ENCODE measurements around the gene HEATR5A.
"Not testable (repeated sequence)": the region's sequence is repeated elsewhere in the genome, so short reads cannot be mapped to it uniquely, and the experiment has no call there.

HEATR5A gene

DNA sequence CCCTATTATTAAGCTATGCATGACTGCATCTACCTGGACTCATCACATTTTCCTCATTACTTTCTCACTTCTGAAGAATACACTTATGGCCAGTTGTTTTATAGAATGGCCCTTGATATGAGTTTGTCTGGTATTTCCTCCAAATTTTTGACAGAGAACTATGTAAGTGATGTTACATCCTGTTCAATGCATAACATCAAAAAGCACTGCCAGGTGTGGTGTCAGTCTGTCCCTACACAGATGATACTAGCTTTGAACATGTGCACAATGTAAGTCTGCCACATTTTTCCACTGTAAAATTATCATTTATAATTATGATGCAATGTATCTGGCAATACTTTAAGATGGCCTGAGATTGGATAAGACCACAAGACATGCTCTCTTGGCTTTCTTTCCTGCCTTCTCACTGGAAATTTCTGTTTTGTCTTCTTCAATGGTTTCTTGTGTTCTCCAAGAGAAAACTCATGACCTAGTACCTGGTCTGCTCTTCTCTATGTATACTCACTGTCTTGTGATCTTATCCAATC lies 28.3 kb downstream of the HEATR5A start:
- DNase-seq (ENCODE audit: insufficient read length, low spot score): no peak
- no peak for FAIRE-seq

DNA sequence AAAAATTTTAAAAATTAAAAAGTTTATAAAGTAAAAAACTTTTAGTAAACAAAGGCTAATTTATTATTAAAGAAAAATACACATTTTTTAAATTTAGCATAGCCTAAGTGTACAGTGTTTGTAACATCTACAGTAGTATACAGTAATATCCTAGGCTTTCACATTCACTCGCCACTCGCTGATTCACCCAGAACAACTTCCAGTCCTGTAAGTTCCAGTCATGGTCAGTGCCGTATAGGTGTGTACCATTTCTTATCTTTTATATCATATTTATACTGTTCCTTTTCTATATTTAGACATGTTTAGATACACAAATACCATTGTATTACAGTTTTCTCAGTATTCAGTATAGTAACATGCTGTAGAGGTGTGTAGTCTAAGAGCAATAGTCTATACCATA lies 28.9 kb downstream of the HEATR5A start:
- FAIRE-seq (no peak), DNase-seq (ENCODE audit: insufficient read length, low spot score) (no peak)

DNA sequence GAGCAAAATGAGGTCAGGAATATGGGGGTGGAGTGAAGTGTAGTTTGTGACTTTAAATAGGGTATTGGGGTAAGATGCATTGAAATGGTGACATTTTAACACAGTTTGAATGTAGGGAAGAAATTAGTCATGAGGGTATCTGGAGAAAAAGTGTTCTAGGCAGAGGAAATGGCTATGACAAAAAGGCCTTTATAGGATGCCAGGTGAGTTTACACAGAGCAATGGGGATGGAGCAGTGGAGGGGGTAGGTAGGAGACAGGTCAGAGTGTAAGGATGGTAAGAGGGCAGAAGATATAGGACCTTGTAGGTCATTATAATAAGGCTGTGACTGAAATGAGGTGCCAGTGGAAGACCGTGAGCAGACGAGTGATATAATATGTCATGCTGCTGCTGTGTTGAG lies 30.4 kb downstream of the HEATR5A start:
- no peak for FAIRE-seq

DNA sequence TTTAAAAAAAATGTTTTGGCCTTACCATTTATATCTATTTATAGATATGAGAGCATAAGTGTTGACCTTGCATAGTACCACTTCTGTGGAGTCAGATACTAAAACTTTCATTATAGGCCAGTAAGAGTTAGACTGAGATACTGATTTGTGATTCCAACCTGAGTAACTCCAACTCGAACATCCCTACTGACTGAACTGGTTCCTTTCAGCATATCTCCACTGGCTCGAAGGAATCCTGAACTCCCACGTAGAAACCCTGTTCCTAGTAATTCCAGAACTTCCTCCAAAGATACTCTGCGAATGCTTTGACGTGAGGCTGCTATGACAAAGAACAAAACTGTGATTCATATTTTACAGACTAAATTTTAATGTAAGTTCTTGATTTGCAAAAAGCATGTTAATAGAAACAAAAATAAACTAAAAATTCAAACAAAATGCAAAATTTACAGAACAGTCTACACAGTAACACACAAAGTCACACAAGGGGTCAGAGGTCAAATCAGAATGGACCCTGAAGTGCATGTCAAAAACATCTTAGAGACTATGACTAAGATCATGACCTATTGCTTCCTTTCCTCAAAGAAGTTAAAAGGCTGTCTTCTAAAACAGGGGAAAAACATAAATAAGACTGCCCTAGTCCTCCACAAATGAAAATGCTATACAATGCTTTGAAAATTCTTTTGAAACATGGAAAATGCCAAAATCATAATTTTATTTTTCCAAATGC lies 31.5 kb downstream of the HEATR5A start:
- peak; percentile 35 for FAIRE-seq
- DNase-seq (ENCODE audit: insufficient read length, low spot score): no peak

More for the DNA sequence above, 30.4 kb downstream of the HEATR5A start:
- no peak for DNase-seq (ENCODE audit: insufficient read length, low spot score)

DNA sequence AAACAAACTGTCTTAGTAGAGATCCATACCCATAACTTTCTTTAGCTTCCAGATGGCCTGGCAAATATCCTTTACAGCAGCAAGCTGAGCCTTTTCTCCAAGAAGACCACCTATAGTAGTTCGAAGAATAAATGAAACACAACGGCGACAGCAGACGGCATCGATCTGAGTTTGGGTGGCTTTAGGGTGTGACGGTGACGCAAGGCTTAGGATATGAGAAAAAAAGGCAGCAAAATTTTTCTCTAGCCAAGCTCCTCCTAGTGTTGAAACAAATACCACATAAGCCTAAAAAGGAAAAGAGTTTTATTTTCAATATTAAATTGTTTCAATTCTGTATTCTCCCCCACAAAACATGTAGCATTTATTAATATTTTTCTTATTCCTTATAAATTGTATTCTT lies 33.3 kb downstream of the HEATR5A start:
- DNase-seq (ENCODE audit: insufficient read length, low spot score): no peak
- FAIRE-seq: no peak

DNA sequence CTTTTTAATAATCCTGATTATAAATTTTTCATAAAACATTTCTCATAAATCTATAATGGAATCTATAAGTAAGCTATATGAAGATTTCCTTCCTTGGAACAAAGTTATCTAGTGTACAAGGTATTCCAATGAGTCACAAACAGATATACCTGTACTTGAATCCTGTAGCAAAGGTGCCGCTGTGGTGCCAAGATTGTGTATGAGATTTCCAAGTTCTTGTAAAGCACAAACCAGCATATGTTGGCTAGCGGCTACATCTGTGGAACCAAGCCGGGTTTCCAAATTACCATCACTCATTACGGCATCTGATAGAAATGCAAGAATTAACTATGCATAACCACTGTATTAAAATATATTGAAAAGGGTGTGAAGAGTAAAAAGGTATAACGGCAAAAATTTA lies 34.1 kb downstream of the HEATR5A start:
- FAIRE-seq (no peak), DNase-seq (ENCODE audit: insufficient read length, low spot score) (no peak)

DNA sequence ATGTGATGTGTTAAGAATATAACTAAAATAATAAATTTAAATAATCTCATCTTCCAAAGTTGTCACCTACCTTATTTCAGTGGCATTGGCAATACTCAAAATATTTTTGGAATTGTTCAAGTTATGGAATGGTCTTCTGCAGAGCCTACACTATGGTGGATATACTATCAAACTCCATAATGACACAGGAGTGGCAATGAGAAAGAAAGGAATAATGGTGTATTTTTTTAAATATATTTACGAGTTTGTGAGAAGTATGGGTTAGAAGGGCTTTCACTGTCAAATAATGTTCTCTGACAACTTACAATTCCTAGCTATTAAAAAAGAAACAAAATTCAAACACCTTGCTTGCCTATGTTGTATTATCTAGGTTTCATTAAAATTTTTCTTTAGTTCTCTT lies 38.1 kb downstream of the HEATR5A start:
- DNase-seq (ENCODE audit: insufficient read length, low spot score): no peak
- FAIRE-seq: no peak

DNA sequence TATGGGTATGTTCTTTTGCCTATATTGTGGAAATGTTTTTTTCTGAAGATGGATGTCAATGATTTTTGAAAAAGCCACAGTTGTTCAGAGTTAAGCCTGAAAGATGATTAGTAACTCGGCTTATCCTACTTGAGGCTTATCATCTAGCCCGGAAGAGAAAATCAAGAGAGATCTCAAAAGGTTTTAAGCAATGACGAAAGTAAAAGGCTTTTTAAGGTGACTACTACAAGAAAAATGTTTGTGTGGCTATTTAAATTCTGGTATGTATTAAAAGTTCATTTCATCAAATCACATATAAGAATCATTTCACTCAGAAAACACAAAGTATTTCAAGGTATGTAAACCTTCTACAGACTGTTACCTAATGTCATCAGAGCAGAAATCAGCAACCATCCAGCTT lies 40.2 kb downstream of the HEATR5A start:
- FAIRE-seq (no peak), DNase-seq (ENCODE audit: insufficient read length, low spot score) (no peak)

DNA sequence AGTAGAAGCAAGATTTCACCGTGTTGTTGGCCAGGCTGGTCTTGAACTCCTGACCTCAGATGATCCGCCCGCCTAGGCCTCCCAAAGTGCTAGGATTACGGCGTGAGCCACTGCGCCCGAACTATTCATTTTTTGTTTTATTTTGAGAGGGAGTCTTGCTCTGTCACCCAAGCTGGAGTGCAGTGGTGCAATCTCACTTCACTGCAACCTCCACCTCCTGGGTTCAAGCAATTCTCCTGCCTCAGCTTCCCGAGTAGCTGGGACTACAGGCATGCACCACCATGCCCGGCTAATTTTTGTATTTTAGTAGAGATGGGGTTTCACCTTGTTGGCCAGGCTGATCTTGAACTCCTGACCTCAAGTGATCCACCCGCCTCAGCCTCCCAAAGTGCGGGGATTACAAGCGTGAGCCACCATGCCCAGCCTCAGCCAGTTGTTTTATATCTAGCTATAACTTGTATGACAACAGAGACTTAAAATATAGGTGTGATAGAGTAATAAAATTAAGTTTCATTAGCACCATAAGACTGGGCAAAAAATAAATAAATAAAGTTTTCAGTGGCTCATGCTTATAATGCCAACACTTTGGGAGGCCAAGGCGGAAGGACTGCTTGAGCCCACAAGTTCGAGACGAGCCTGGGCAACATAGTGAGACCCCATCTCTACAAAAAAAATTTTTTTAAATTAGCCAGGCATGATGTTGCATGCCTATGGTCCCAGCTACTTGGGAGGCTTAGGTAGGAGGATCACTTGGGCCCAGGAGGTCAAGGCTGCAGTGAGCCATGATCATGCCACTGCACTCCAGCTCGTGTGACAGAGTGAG lies 41.0 kb downstream of the HEATR5A start:
- not testable (repeated sequence) for DNase-seq (ENCODE audit: insufficient read length, low spot score); FAIRE-seq

DNA sequence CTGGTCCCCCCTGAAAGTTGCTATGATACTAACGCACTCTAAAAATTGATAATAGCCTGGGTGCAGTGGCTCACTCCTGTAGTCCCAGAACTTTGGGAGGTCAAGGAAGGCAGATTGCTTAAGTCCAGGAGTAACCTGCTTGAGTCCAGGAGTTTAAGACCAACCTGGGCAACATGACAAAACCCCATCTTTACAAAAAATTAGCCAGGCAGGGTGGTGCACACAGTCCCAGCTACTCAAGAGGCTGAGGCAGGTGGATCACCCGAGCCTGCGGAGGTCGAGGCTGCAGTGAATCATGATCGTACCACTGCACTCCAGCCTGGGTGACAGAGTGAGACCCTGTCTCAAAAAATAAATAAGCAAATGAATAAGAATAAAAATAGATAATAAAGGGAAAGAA lies 42.9 kb downstream of the HEATR5A start:
- no peak for FAIRE-seq
- no peak for DNase-seq (ENCODE audit: insufficient read length, low spot score)

DNA sequence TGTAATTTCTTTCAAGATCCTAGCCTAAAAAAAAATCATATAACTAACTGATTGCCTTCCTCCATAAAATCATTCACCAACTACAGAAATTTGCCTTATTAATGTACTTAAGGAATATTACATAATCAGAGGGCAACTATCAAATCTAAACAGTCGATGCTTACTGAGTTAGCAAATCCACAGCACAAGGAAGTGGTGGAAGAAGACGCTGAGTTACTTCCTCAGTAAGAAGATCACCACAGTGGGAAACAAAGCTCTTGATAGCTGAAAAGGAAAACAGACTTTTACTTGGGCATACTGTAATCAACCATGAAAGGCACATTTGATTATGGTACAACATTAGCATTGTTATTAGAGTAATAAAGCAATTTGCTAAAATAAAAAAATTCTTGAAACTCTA lies 48.7 kb downstream of the HEATR5A start:
- DNase-seq (ENCODE audit: insufficient read length, low spot score): no peak
- FAIRE-seq: no peak

DNA sequence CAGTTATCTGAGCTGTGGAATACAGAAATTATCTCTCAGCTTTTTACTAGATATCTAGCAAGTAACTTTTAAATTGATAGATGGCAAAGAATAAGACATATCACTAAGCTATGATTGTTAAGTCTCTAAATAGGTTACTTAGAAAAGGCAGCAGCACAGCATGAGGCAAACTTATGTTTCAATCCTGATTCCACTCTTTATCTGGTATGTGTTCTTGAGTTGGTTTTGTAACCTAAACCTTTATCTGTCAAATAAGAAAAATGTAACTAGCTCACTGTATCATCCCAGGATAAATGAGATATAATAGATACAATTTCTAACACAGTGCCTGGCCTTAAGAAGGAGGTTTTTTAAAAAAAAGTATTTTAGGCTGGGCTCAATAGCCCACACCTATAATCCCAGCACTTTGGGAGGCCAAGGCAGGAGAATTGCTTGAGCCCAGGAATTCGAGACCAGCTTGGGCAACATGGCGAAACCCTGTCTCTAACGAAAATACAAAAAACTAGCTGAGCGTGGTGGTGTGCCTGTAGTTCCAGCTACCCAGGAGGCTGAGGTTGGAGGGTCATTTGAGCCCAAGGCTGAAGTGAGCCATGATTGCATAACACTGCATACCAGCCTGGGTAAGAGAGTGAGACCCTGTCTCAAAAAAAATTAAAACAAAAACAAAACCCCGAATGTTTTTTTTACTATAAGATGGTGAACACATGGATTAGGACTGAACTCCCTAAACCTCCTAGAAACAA lies 56.8 kb downstream of the HEATR5A start:
- FAIRE-seq: no peak
- DNase-seq (ENCODE audit: insufficient read length, low spot score): no peak

DNA sequence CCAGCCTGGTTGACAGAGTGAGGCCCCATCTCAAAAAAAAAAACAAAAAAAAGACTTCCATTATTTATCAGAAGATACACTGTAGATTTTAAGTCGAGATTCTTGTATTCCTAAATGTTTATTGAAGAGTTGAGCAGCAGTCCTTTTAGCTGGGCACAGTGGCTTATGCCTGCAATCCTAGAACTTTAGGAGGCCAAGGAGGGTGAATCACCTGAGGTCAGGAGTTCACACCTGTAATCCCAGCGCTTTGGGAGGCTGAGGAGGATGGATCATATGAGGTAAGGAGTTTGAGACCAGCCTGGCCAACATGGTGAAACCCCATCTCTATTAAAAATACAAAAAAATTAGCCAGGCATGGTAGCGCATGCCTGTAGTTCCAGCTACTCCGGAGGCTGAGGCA lies 57.6 kb downstream of the HEATR5A start:
- no peak for DNase-seq (ENCODE audit: insufficient read length, low spot score)
- no peak for FAIRE-seq

DNA sequence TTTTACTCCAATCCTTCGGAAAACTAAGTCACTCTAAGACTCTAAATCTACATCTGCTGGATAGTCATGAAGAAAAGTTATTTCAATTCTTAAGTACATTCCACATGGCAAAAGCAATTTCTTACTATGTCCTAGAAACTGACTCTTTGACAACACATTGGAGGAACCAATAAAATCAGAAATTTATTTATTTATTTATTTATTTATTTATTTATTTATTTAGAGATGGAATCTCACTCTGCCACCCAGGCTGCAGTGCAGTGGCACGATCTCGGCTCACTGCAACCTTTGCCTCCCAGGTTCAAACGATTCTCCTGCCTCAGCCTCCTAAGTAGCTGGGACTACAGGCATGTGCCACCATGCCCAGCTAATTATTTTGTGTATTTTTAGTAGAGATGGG lies 58.6 kb downstream of the HEATR5A start:
- not testable (repeated sequence) for FAIRE-seq; DNase-seq (ENCODE audit: insufficient read length, low spot score)

DNA sequence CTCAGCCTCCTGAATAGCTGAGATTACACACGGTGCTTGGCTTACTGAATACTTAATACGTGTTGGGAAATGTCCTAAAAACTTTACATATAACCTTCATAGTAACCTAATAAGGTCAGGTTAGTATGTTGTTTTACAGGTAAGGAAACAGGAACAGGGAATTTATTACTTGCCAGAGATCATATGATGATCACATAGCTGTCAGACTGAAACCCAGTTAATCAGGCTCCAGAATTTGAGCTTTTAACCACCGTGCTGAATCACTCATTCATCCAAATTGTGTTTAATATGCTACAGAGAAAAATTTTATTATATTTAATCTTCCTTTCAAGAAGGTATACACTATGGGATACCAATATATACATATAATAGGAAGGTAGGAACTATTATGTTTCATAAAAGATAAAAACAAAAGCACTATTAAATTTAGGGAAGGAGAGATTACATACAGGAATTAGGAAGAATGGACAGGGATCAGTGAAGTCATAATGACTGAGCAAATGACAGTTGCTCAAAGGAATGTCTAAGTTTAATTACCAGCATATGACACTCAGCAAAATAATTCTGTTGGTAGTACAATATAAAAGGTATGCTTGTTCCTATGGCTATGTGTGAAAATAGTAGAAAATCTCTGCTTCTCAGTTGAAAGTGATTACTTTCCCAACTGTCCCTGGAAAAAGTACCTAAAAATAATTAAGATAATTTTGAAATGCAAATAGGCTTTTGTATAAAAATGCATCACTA lies 59.3 kb downstream of the HEATR5A start:
- DNase-seq (ENCODE audit: insufficient read length, low spot score) (no peak), FAIRE-seq (no peak)

DNA sequence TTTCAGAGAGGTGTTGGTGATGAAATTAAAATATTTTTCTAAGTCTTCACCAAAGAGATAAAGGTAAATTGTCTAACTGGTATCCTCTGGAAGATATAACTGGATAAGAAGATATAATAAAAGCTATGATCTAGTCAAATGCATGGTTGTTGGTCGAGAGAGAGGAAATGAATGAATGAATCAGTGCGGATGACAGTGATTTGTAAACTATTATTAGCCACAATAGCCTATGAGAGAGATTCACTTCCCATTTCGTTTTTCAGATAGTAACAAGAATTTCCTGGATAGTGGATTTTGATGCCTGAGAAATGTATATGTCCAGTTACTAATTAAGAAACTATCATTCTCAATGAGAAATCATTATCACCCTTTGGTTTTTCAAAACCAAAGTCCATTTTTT lies 63.1 kb downstream of the HEATR5A start:
- no peak for DNase-seq (ENCODE audit: insufficient read length, low spot score)
- no peak for FAIRE-seq

DNA sequence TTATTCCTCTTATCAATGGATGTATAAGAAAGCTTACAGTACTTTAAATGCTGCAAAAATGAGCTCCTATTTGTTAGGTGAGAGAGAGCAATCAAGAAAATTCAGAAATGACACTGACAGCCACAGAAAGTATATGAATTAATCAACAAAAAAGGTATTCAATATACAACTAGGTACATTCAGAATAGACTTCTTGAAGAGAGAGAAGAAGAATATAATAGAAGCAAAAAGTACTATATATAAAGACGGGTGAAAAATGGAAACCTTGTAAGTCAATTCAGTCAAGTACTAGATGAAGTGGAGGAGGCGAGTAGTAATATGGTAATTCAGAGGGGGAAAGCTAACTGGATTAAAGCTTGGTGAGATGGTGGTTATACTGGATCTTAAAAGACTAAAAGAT lies 74.3 kb downstream of the HEATR5A start:
- DNase-seq (ENCODE audit: insufficient read length, low spot score): no peak
- FAIRE-seq: no peak

DNA sequence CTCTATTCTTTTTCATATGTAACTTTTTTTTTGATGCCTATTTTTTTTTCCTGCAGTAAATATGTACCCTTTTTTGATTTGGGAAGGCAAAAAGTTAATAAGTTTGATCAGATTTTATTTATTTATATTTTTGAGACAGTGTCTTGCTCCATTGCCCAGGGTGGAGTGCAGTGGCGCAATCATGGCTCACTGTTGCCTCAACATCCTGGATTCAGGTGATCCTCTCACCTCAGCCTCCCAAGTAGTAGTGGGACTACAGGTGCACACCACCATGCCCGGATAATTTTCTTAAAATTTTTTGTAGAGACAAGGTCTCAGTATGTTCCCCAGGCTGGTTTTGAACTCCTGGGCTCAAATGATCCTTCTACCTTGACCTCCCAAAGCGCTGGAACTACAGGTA lies 79.1 kb downstream of the HEATR5A start:
- no peak for DNase-seq (ENCODE audit: insufficient read length, low spot score)
- no peak for FAIRE-seq

DNA sequence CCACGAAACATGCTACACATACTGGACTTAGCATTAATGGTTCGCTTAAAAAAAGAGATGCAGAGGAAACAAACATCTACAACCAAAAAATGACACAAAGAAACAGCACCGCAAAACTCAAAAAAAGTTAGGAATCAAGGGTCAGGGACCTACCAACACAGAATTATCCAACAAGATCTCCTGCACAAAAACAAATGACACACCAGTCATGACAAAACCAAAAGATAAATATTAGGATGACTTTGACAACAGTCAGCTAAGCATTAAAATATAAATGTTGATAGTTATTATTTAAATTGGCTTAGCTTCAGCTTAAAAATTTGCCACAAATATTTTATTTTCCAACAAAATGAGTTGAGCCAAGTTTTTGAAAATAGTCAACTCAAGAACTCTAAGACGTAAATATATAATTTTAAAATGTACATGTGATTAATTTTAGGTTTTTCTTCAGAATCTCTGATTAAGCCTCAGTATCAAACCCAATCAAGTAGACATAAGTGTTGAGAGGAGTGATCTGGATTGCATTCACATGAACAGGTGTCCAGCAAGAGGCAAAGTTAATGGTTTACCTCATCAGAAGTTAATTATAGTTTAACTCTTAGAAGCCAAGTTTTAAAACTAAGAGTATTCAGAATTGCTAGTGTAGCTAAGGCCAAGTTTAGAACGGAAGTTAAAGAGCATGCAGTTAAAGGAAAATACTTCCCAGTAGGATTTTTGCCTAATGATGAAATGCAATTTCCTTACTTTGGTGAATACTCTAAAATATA lies 79.9 kb downstream of the HEATR5A start:
- FAIRE-seq: no peak

DNA sequence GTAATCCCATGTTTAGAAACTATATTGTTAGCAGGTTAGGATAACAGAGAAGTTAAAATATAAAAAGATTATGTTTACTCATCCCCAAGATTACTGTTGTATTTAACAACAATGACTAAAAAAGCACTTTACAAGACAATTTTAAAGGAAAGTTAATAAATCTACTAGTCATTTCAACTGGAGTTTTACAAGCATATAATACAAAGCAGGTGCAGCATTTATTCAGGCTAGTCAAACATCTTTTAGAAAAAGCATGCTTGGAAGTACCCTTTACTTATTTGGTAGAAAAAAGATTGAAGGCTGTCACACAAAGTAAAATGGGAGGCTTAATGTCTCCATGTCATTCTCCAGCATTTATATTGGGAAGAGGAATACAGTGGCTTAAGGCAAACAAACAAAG lies 80.6 kb downstream of the HEATR5A start:
- FAIRE-seq: no peak

More for the DNA sequence above, 79.9 kb downstream of the HEATR5A start:
- no peak for DNase-seq (ENCODE audit: insufficient read length, low spot score)

More for the DNA sequence above, 80.6 kb downstream of the HEATR5A start:
- DNase-seq (ENCODE audit: insufficient read length, low spot score): no peak

Data from GM19239 (cell line).